ENCODE results near the gene PRTG. TPM values are rescaled to one million over a fixed set of nuclear protein-coding genes. Genes with fewer than 3 reads are reported as not detected.
"Not testable (repeated sequence)": the region's sequence is repeated elsewhere in the genome, so short reads cannot be mapped to it uniquely, and the experiment has no call there.

The PRTG gene
- total RNA-seq, 1 donor from 2014 or later = 1.00 TPM

DNA sequence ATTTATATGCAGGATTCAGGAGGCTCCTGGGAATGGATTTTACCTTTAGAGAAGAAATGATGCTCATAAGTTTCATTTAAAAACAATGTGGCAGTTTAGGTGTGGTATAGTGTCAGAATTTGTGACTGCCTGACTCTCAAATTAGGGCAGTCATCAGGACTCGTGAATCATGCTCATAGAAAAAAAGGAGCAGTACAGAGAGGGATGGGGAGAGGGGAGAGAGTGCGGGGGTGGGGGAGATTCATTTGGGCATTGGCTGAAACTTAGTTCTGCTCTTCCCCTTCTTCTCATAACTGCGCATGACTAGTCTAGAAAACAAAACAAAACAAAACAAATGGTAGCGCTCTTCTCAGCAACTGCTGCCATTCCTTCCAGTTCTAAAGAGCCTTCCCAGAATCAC, 44.3 kb downstream of the PRTG start:
- no peak for DNase-seq (ENCODE audit: low spot score)

DNA sequence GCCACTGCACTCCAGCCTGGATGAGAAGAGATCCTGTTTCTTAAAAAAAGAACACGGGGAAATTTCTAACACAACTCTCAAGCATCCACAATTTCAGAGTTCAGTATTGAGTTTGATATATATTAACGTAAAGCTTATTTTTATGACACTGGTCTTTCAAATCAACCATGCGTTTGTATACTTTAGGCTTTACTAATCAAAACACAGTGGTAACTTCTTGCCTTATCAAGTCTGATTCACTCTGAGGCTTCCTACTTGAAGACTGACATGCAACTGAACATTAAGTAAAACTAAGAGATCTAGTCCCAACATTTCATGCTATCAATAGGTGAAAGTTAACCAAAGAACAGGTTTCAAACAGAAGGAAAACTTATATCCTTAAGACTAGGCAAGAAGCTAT, 46.7 kb downstream of the PRTG start:
- no peak for DNase-seq (ENCODE audit: low spot score)

DNA sequence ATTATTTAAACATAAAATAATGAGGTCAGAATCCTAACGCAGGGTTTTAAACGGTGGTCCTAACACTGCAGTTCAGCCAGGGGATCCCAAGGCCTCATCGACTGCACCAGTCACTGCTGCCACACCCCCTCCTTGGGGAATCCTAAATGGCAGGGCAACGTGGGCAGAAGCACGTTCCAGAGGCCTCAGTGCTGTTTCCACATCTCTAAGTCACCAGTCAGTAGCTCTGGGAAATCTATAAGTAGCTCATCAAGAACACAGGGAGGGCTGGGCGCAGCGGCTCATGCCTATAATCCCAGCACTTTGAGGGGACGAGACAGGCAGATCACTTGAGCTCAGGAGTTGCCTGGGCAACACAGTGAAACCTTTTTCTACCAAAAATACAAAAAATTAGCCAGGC, 47.5 kb downstream of the PRTG start:
- DNase-seq (ENCODE audit: low spot score) = no peak

DNA sequence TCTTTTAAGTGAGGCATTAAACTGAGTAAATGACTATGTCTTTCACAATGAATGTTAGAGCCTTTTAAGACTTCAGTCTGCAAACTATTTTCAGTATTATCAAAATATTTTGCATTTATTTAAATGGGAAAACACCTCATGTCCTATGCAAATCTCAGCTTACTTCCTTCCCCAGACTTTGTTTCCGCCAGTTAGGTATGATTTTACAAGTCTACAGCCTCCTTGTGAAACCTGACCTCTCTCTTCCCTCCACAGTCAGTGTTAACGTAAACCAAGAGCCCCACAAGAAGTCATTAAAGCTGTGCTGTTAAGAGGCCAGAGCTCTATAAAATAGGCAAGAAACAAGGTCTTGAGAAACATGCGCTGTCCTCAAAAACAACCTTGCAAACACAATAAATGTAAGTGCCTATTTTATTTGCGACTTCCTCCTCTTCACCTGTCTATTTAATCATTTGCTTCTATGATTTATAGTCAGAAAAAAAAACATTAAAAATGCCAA, 48.3 kb downstream of the PRTG start:
- DNase-seq (ENCODE audit: low spot score) = no peak

DNA sequence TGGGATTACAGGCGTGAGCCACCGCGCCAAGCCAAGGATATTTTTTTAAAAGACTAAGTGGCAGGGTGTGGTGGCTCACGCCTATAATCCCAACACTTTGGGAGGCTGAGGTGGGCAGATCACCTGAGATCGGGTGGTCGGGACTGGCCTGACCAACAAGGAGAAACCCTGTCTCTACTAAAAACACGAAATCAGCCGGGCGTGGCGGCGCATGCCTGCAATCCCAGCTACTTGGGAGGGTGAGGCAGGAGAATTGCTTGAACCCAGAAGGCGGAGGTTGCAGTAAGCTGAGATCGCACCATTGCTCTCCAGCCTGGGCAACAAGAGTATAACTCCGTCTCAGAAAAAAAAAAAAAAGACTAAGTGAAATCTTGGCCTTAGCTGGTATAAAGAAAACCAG, 49.8 kb downstream of the PRTG start:
- not testable (repeated sequence) for DNase-seq (ENCODE audit: low spot score)

DNA sequence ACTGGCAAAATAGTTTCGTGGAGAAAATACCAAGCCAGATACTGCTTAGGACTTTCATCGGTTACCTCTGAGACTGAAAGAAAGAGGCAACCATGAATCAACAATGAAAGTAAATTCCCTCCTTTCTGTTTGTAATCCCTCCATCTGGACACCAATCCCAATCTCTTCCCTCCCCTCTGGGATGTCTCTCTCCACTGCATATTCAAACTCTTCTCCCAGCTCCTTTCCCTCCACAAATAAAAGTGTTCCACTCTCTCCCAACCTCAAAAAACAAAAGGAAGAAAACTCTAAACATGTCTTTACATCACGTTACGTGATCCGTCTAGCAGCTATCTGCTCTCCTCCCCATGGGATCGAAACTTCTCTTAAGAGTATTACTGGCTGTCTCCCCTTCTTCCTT, 55.2 kb downstream of the PRTG start:
- no peak for DNase-seq (ENCODE audit: low spot score)

DNA sequence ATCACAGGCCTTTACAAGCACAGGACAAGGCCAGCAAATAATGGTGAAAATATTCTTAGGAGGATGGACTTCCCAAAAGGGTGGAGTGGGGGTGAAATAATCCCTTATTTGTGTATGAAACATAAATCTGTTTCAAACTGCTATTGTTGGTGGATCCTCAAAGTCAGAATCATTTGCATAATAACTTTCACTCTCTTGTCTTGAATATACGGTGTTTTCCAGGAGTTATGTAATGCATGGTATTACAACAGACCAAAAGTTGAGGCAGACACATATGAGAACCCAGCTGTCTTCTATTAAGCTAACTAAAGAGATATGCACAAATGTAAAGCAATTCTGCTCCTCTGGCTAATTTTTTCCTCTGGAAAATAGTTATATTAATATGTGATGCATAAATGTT, 57.7 kb downstream of the PRTG start:
- no peak for DNase-seq (ENCODE audit: low spot score)

DNA sequence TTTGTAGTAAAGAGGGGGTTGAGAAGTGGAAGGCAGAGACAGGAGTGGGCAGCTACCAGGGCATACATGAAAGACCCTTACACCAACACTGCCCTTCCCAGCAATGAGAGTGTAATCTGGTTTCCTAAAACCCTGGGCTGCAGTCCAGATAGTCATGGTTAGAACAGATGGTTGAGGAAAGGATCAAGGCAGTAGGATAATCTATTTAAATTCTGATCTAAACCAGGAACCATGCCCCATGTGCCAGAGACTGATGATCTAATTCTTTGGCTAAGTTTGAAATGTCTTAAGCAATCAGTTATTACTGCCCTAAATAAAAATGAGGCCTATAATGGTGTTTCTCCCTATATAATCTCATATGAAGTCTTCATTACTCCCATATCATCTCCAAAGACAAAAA, 59.6 kb downstream of the PRTG start:
- DNase-seq (ENCODE audit: low spot score) = no peak

DNA sequence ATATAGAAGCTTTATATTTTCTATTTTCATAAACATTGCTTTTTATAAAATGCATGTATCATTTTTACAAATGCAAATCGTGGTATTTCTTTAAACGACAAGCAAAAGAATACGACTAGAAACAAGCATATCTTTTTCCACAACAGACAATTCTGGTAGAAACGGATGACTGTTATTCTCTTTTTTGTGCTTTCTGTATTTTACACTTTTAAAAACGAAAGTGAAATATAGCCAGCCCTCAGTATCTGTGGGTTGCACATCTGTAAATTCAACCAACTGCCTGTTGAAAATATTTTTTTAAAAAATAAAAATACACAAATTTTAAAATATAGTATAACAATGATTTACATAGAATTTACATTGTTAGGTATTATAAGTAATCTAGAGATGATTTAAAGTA, 61.3 kb downstream of the PRTG start:
- DNase-seq (ENCODE audit: low spot score) = no peak

DNA sequence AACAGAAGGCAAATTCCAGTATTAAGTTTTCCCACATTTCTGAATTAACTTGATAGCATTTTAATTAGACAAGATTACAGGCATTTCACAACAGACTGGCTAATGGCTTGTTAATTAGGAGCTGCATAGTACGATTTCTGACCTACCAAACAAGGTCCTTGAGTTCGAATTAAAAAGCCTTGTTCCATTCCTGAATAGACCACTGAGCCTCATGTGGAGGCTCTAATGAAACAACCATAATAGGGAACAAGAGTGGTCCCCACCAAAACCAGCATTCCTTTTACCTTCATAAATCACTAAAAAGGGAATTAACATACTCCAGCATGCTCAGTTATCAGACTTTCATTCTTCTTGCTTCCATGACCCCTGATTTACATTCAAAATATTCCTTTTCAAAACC, 66.4 kb downstream of the PRTG start:
- DNase-seq (ENCODE audit: low spot score) = no peak

DNA sequence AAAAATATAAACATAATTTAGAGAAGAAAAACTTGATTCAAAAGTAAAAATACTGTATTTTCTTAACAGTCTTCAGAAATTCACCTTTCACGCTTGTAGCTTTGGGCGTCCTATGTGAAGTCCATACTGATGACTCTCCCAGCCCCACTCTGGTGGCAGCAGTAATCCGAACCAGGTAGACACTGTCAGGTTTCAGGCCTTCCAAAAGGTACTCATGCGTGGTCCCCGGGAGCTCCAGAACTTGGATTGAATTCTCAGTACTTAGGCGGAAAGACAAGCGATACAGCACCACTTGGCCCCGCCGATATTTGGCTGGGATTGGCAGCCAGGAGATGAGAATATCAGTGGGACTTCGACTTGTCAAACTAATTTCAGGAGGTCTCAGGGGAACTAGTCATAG, 69.7 kb downstream of the PRTG start:
- no peak for DNase-seq (ENCODE audit: low spot score)

DNA sequence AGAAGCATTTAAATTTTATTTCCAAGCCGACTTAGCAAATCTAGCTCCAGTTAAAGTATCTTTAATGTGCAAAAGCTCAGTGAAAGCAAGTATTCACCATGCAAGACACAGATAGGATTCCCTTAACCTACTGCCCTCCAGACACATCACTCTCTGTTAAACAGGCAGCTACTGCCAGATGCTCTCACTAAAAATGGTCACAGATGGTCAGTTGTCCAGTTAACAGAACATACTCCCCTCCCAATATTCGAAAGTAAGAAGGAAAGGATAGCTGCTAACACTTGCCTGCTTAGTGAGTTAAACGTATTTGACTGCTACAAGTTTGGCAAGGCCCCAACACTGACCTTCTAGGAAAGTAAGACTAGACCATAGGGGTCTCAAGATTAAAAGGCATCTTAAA, 73.7 kb downstream of the PRTG start:
- no peak for DNase-seq (ENCODE audit: low spot score)

DNA sequence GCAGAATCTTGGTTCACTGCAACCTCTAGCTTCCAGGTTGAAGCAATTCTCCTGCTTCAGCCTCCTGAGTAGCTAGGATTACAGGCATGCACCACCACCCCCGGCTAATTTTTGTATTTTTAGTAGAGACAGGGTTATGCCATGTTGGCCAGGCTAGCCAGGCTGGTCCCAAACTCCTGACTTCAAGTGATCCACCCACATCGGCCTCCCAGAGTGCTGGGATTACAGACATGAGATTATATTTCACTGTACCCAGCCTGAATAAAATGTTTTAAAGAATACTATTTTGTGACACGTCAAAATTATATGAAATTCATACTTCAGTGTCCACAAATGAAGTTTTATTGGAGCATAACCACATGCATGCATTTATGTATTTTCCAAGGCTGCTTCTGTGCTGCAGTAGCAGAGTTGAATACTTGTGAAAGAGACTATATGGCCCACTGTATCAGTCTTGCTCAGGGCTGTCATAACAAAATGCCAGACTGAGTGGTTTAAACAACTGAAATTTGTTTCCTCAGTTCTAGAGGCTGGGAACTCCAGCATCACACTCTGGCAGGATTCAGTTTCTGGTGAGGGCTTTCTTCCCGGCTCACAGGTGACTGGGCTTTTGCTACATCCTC, 77.2 kb downstream of the PRTG start:
- no peak for DNase-seq (ENCODE audit: low spot score)

DNA sequence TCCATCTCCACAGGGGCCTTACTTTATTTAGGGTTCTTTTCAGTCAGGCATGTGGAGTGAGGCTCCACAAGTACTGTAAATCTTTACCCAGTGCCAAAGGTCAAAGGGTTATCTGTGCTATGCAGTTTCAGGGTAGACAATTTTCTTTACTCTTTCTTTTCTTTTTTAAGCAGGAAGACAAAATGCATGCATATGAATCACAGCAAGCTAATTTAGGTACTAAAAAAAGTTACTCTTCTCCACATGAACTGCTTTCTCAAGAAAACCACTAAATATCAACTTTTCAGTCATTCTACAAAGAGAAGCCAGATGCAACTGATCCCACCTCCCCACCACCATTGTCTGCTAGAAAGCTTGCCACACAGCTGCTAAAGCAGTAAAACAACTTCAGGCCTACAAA, 81.5 kb downstream of the PRTG start:
- no peak for DNase-seq (ENCODE audit: low spot score)

DNA sequence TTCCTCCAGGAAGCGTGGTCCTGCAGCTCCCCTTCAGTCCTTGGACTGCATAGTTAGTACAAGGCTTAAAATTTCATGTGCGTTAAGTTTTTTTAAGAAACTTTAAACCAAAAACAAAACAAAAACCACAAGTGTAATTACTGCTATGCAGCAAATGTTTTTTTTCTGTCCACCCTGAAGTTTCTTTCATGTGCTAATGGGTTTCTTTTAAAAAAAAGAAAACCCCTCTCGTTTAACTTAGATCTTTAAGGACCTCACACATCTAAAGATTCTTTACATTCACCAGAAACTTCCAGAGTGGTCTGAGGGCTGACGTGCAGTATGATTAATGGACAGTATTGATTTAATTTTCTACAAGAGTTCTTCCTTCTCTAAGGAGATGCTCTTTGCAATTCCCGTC, 82.8 kb downstream of the PRTG start:
- no peak for DNase-seq (ENCODE audit: low spot score)

DNA sequence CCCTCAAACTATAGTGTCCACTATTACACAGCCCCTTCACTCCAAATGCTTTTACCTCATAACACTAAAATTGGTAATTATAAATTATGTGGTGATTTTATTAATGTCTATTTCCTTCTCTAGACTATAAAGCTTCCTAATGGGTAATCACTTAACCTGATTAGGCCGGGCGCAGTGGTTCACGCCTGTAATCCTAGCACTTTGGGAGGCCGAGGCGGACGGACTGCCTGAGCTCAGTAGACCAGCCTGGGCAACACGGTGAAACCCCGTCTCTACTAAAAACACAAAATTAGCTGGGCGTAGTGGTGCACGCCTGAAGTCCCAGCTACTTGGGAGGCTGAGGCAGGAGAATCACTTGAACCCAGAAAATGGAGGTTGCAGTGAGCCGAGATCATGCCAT, 83.5 kb downstream of the PRTG start:
- no peak for DNase-seq (ENCODE audit: low spot score)

DNA sequence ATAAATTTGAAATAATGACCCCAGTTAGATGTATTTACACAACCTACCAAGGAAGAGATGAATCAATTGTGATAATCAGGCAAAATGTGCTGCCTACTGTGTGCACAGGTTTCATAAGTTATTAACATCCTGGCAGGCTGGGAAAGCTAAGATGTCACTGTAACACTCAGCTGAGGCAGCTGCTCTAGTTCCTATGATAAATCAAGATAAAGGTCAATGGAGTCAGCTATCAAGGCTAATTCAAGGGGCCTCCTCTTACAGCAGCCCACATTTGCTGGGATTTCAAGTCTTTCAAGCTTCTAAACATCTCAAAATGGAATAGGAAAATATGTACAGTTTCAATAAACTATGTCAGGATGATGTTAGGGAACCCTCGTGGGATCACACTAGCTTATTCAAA, 84.1 kb downstream of the PRTG start:
- DNase-seq (ENCODE audit: low spot score) = no peak

DNA sequence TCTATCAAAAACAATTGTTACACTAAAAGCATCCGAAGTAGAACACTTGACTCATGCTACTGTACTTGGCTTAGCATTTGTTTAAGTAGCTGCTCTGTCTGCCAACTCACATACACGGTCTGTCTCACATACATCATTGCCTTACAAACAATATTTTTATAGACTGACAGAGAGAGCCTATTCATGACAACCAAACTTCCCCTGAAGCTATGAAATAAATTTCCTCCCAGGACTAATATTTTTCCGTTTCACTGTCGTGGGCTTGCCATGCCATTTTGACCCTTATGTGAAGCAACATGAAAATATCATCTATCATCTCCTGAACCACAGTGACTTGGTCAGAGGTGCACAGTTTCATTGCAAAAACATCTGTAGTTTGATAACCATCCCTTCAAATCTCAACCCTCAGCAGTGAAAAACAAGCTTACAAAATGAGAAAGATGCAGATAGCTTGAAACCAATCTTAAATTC, 88.4 kb downstream of the PRTG start:
- DNase-seq (ENCODE audit: low spot score) = no peak

DNA sequence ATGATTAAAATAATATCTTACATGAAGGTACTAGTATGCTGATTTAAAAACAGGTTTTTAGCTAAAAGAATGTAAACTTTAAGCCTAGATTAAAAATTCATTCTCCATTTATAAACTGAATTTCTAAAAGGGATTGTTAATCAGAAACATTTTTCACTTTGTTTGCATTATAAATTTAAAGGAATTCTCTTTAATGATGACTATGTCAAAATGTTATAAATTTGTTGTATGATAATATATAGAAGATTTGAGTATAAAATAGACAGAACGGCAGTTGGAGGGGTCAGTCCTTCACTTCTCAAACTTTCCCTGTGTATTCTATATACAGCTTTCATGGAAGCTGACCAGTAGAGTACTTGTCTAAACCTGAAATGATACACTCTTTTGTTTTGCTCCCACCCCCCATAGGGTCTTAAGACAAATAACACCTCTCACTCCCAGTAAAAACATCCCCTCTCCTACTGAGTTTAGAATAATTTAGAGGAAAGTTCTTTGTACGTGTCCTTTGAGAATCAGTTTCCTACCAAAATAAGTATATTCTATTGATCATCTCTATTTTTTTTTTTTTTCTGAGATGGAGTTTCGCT, 90.0 kb downstream of the PRTG start:
- no peak for DNase-seq (ENCODE audit: low spot score)

DNA sequence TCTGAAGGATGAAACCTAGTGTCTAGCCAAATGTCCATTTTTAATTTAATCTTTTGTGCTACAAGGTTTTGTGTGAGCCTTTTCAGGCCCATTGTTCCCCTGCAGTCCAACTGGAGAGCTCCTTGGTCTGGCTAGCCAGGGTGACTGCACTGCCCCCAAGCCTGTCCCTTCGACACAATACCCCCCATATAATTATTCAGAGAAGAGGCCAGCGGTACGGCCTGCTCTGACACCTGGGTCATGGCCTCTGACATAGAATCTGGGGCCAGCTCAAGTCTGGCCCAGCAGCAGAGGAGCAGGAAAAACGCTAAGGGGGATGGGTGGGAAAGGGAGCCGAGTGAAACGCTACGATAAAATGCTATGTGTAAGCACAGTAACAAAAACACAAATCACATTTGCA, 90.6 kb downstream of the PRTG start:
- DNase-seq (ENCODE audit: low spot score) = no peak

DNA sequence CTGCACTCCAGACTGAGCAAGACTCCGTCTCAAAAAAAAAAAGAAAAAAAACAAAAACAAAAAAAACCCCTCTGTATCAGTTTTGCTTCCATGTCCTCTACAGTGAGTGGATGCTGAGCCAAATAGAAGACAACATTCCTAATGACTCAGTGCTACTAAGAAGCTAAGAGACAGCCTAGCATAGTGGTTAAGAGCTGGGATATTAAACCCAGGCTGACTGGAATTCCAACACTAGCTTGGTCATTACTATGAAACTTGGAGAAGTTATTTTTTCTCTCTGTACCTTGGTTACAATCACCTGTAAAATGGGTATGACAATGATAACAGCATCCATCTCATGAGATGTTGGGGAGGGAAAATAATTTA, 93.9 kb downstream of the PRTG start:
- DNase-seq (ENCODE audit: low spot score) = no peak

DNA sequence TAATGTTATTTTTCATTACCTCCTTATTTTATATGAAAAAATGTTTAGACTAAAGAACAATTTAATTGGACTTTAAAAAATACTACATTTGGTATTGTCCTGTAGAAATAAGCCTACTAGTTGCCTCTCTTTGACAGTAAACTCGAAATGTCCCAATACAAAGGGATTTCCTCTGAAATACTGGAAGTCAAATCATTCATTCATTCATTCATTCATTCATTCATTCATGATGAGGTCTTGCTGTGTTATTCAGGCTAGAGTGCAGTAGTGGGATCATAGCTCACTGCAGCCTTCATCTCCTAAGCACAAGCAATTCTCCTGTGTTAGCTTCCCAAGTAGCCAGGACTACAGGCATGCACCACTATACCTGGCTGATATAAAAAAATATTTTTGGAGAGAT, 104.2 kb downstream of the PRTG start:
- no peak for DNase-seq (ENCODE audit: low spot score)

DNA sequence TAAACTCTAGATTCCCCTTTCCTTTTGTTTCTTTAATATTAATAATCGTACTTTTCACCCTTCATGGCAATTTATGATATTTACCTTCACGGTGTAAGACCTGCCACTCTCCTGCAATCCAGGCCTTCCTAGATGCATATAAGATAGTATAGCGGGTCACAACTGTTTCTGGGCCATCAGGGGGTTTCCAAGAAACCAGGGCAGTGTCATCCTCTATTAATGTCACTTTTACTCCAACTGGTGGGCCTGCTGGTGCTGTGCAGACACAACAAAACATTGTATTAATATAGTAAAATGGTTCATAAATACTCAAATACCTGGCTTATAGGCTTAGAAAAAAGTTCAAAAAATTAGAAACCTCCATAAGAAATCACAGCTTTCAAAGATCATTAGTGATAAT, 105.9 kb downstream of the PRTG start:
- DNase-seq (ENCODE audit: low spot score) = no peak

DNA sequence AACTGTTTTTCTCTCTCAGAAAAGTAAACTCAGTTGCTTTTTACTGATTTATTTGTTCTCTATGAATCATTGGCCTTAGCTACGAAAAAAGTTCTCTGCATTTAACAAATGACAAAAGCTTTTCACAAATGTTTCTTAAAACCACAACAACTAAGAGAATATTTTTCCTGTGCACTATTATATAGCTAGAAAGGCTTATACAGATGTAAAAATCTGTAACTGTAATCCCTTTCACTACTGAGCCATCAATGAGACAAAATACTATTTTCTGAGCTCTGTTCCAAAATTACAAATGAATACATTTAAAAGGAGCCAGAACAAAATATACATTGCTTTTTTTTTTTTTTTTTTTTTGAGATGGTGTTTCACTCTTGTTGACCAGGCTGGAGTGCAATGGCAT, 109.2 kb downstream of the PRTG start:
- DNase-seq (ENCODE audit: low spot score) = no peak

Data from mesenteric fat pad (tissue), 1 donor.